DMS 273 (cell line): ENCODE results near the gene ANKRD55.
"Not testable (repeated sequence)": the region's sequence is repeated elsewhere in the genome, so short reads cannot be mapped to it uniquely, and the experiment has no call there.

Source experiments
- DNase-seq: peaks from one replicate; lab custom pipeline; 2025; ENCODE audit not compliant: unreplicated experiment; lab: John Stamatoyannopoulos, UW

Gene ANKRD55

GRCh38 chr5:56147106-56147505 is 86.0 kb downstream of the ANKRD55 start:
- DNase-seq, result no peak

- DNase-seq, result no peak
Observed at GRCh38 chr5:56146674-56147073, 86.5 kb downstream of the ANKRD55 start.

- no peak for DNase-seq
Observed at GRCh38 chr5:56145511-56145910, 87.6 kb downstream of the ANKRD55 start.

- no peak for DNase-seq
Observed at GRCh38 chr5:56145106-56145505, 88.0 kb downstream of the ANKRD55 start.

- DNase-seq, result no peak
Observed at GRCh38 chr5:56144211-56144610, 88.9 kb downstream of the ANKRD55 start.

GRCh38 chr5:56143373-56143714 is 89.8 kb downstream of the ANKRD55 start:
- no peak for DNase-seq

- no peak for DNase-seq
Observed at GRCh38 chr5:56142614-56143372, 90.3 kb downstream of the ANKRD55 start.

GRCh38 chr5:56142233-56142613 is 90.9 kb downstream of the ANKRD55 start:
- no peak for DNase-seq

GRCh38 chr5:56140073-56140472 is 93.1 kb downstream of the ANKRD55 start:
- no peak for DNase-seq

GRCh38 chr5:56130664-56131063 is 102.5 kb downstream of the ANKRD55 start:
- DNase-seq, result no peak

GRCh38 chr5:56129288-56129687 is 103.8 kb downstream of the ANKRD55 start:
- no peak for DNase-seq

GRCh38 chr5:56128113-56128512 is 105.0 kb downstream of the ANKRD55 start:
- no peak for DNase-seq

GRCh38 chr5:56126487-56127179 is 106.5 kb downstream of the ANKRD55 start:
- peak; percentile 26 for DNase-seq

- DNase-seq, result peak; percentile 65
Observed at GRCh38 chr5:56123531-56124243, 109.4 kb downstream of the ANKRD55 start.

- not testable (repeated sequence) for DNase-seq
Observed at GRCh38 chr5:56122360-56122985, 110.7 kb downstream of the ANKRD55 start.

- no peak for DNase-seq
Observed at GRCh38 chr5:56119050-56119449, 114.1 kb downstream of the ANKRD55 start.

- DNase-seq, result no peak
Observed at GRCh38 chr5:56116599-56117141, 116.5 kb downstream of the ANKRD55 start.

- DNase-seq, result no peak
Observed at GRCh38 chr5:56115589-56115988, 117.5 kb downstream of the ANKRD55 start.

- DNase-seq, result peak; percentile 8
Observed at GRCh38 chr5:56112526-56113121, 120.5 kb downstream of the ANKRD55 start.

GRCh38 chr5:56111404-56111781 is 121.7 kb downstream of the ANKRD55 start:
- no peak for DNase-seq
